Stimulated activated CD8-positive, alpha-beta memory T cell treated with anti-CD3 and anti-CD28 coated beads, Interleukin-4, amount 100 ng/mL, for 48 hours (primary cell): ENCODE results near the gene GRIK5.
A peak's percentile ranks its signal among the peaks of the same experiment; 100 is the strongest.
"Not testable (repeated sequence)": the region's sequence is repeated elsewhere in the genome, so short reads cannot be mapped to it uniquely, and the experiment has no call there.

Experiments used
- DNase-seq: peaks from one replicate; pipeline ENCODE4 v3.0.0-alpha.2; 2020

The GRIK5 gene

GRCh38 chr19:42006569-42006968 is 63.4 kb downstream of the GRIK5 start:
- no peak for DNase-seq

- no peak for DNase-seq
These were observed 64.5 kb downstream of the GRIK5 start for GRCh38 chr19:42005504-42005903.

- DNase-seq, result no peak
These were observed 66.3 kb downstream of the GRIK5 start for GRCh38 chr19:42003506-42004294.

DNA sequence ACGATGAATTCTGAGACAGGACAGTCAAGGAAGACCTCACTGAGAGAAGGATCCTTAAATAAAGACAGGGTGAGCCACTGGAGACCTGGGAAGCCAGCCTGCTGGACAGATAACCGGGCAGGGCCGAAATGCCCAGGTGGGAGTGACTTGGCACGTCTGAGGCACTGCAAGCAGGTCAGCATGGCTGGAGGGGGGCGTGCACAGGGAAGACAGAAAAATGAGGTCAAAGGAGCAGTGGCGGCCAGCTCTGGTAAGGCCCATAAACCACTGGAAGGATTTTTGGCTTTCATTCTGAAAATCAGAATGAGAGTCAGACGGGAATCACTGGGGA is 70.2 kb downstream of the GRIK5 start:
- DNase-seq, result no peak

DNA sequence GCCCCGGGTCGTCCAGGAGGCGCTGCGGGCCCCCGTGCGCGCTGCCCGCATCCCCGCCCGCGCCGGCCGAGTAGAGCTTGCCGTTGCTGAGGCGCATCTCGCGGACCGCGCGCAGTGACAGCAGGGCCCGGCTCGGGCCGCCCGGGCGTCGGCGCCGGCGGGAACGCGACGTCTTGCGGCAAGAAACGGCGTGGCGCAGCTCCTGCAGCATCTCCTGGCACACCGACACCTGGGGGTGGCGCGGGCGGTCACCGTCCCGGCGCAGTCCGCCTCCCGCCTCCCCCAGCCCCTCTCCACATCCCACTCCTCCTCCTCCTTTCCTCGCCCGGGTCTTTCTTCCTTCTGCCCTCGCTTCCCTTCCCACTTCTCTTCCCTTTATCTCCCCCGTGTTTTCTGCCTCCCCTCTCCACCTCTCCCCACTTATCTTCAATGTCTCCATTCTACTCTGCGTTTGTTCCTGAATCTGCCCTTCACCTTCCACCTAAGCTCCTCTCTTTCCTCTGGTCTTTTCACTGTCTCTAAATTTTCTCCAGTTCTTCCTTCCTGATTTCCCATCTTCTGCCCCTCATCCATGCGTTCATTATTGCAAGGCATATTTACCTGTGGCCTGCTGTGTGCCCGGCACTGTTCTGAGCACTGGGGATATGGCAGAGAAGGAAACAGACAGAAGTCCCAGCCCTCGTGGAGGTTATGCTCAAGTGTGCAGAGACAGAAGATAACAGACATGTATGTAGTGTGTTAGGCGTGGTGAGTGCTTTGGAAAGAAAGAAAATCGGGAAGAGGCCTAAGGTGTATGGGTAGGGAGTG is 70.7 kb downstream of the GRIK5 start:
- no peak for DNase-seq

GRCh38 chr19:41998246-41999020 is 71.6 kb downstream of the GRIK5 start:
- DNase-seq, result peak; percentile 78

- no peak for DNase-seq
These were observed 72.2 kb downstream of the GRIK5 start for GRCh38 chr19:41997851-41998229.

DNA sequence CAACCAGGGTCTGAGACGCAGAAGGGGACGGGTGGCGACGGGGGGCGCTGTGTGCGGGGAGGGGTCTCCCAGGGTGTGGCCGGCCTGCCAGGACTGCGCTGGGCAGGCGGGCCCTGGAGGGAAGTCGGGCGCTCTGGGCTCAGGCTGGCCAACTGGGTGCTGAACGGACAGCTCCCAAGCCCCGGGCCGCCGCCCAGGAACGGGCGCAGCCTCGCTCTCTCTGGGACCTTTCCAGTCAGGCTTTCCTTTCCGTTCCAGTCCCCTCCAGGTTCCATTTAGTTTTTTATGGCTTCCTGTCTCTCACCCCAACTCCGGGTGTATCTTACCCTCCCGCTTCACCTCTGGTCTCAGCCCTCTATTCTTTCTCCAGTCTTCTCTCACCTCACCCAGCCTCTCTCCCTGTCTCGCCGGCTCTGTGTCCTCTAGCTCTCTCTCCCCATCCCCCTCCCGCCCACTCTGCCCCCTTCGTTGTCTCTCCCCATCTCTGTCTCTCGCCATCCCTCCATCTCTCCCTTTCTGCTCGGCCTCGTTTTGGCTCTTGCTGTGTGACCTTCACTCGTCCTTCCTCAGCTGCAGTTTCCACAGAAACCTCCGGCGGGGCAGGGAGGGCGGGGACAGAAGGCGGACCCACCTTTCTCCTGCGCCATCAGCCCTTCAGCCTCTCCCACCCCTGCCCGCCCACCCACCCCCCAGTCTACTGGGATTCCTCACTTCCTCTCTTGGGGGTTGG is 72.7 kb downstream of the GRIK5 start:
- DNase-seq, result peak; percentile 67

GRCh38 chr19:41995959-41996797 is 73.8 kb downstream of the GRIK5 start:
- no peak for DNase-seq

DNA sequence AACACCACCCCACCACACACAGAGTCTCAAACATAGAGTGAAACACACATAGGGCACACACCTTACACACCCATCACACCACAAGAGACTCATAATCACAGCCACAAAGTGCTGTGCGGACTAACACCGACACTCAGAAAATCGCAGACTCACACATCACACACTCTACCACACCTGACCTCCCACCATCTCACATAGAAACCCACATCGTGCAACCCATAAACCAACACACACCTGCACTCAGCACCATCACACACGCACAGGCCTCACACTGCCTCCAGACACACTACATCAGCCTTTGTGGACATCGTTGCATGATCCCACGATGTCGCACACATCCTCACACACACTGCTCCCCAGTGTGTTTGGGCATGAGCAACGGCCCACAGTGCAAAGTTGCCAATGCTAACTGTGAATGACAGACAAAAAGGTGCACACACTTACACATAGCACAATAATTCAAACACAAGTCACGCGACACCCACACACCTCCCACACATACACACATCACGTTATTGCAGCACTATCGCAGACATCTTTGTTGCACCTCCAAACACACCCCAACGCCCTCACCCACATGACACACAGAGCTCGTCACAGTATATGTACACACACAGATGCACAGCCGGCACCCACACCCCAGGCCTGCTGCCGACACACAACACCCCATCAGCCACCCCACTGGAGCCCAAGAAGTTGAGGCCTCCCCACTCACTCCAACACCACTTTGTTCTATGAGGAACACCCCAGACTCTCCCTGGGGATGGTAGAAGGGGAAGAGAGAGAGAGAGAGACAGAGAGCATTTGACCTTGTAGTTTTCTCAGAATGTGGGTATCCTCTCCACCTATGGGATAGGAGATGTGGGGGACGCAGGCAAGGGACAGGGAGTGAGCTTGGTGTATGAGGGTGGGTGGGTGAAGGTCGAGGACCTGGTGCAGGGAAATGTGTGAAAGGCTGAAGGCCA is 74.7 kb downstream of the GRIK5 start:
- DNase-seq, result no peak

- DNase-seq, result no peak
These were observed 75.5 kb downstream of the GRIK5 start for GRCh38 chr19:41994521-41994971.

DNA sequence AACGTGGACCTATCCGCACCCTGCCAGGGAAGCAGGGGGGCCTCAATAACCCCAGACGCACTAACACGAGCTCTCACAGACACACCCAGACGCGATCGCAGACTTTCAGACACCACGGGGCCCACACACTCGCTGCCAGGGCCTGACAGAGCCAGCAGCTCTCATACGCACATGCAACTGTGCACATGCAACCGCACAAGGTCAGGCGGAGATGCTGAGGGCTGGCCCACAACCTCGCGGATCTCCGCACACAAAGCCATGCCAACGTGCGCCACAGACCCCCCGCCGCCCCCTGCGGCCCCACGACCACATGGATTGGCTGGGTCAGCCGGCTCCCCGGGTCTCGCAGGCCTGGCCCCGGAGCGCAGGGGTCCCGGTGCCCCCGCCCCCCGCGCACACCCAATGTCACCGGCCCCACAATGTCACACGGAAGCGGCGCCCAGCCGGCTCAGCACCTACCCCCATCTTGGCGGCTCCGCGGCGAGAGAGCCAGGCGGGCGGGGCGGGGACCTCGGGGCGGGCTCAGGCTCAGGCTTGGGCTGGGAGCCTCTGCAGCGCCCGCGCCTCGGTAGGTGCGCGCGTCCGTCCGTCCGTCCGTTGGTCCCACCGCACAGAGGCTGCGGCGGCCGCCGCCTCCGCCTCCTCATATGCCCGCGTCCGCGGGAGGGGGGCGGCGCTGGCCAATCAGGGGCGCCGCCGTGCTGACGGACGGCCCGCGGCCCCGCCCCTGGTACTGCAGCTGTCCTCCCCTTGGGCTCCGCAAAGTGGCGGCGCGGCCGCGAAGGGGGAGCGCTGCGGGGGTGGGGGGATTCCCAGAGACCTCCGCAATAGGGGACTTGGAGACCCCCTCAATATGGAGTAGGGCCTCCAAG is 76.2 kb downstream of the GRIK5 start, which contains the start of gene ATP1A3:
TSS of gene ATP1A3 (minus strand) at position 619 of the 872 bp plus-strand sequence. CDS start at position 465, 154 bp downstream.
- DNase-seq, result peak; percentile 75

- not testable (repeated sequence) for DNase-seq
These were observed 78.0 kb downstream of the GRIK5 start for GRCh38 chr19:41991925-41992569.

- no peak for DNase-seq
These were observed 79.0 kb downstream of the GRIK5 start for GRCh38 chr19:41991025-41991424.

DNA sequence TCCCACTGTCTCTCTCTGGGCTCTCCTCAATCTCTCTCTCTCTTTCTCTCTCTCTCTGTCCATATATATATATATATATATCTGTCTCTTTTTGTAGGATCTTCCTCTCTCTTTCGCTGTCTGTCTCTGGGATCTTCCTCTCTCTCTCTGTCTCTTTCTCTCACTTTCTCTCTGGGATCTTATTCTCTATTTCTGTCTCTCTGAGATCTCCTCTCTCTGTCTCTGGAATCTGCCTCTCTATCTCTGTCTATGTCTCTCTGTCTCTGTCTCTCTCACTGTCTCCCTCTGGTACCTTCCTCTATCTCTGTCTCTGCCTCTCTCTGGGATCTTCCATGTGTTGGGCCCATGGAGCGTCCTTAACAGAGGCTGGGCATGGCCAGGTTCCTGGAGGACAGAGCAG is 79.4 kb downstream of the GRIK5 start:
- DNase-seq, result no peak

GRCh38 chr19:41990028-41990427 is 80.0 kb downstream of the GRIK5 start:
- DNase-seq, result no peak

DNA sequence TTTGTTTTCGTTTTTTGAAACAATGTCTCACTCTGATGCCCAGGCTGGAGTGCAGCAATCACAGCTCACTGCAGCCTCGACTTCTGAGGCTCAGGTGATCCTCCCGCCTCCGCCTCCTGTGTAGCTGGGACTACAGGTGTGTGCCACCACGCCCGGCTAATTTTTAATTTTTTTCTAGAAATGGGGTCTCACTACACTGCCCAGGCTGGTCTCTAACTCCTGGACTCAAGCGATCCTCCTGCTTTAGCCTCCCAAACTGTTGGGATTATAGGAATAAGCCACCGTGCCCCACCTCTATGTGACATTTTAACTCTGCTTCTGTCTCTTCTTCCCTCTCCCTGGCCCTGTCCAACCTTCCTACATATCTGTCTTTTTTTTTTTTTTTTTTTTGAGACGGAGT is 81.1 kb downstream of the GRIK5 start:
- no peak for DNase-seq

DNA sequence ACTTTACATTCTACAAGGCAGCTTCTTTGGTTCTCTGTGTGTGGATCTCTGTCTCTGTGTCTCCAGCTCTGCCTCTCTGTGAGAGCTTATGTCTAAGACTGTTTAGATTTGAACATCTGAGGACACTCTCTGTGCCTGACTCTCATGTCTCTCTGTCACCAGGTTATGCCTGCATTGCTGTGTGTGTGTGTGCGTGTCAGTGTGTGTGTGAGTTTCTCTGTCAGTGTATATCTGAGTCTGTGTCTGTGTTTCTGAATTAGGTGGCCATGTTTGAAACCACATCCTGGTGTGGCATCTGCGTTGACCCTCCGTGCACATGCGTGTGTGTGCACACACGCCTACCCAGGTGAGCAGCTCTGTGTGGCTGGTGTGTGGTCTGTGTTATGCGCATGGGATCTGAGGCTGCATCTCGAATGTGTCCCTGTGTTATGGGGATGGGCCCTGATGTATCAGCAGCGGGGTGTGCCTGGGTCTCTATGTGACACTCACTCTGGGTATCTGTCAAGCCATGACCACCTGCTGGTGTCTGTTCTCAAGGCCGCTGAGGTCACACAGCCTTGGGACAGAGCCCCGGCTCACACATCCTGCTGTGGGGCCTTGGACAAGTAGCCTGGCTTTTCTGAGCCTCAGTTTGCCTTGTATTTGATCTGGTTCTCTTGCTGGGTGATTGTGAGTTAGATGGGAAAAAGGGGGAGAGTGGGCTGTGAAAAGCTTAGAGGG is 82.7 kb downstream of the GRIK5 start:
- DNase-seq, result no peak
